ENCODE measurements around the gene KIRREL3. TPM values are rescaled to one million over a fixed set of nuclear protein-coding genes. Genes with fewer than 3 reads are reported as not detected.

KIRREL3 gene
- total RNA-seq, 1 experiment from 2014 or later = 0.44 TPM

- ChIA-PET CTCF (no interaction called here), POLR2A (ENCODE audit: unreplicated experiment) (no interaction called here)
- Histone ChIP-seq H3K9me3 (ENCODE audit: low read length) (no peaks in the 10 kb centered on the region), H3K9ac (ENCODE audit: low read length) (no peak overlapping the region), H4K20me1 (ENCODE audit: low read length) (no peaks in the 10 kb centered on the region), H3K4me2 (ENCODE audit: low read length) (no peak overlapping the region), H3K9me2 (replicated peaks; ENCODE audit: low read length) (no peaks in the 10 kb centered on the region), H3F3A (ENCODE audit: low read length, unreplicated experiment) (no peaks in the 10 kb centered on the region), H3K79me2 (ENCODE audit: low read length) (no peaks in the 10 kb centered on the region), H3K4me1 (ENCODE audit: insufficient read depth, low read length) (no peaks in the 10 kb centered on the region), H3K27ac (ENCODE audit: low read length) (no peak overlapping the region), H2AFZ (ENCODE audit: low read length) (no peak overlapping the region), H3K27me3 (ENCODE audit: low read length) (peaks cover 94% of the 10 kb centered on the region), H3K4me3 (ENCODE audit: low read length) (no peak overlapping the region), H3K36me3 (ENCODE audit: low read depth, low read length) (no peaks in the 10 kb centered on the region)
- TF ChIP-seq EZH2 (IDR thresholded peaks at IDR 0.05; ENCODE audit: low read length, unreplicated experiment) (no peak), CTCF (conservative IDR thresholded peaks at IDR 0.05; ENCODE audit: low read depth, low read length) (no peak), EZH2phosphoT487 (IDR thresholded peaks at IDR 0.05; ENCODE audit: borderline replicate concordance, low read length) (no peak)
- no TSS peak for BruUV-seq (replicated peaks)
- DNase-seq = no peak
- no peak for ATAC-seq
- intact Hi-C loops (cut with micrococcal nuclease) = no loop called here
Observed at GRCh38 chr11:126512741-126513715, 487.5 kb downstream of the KIRREL3 start.

- TF ChIP-seq EZH2 (IDR thresholded peaks at IDR 0.05; ENCODE audit: low read length, unreplicated experiment) (no peak), CTCF (conservative IDR thresholded peaks at IDR 0.05; ENCODE audit: low read depth, low read length) (no peak), EZH2phosphoT487 (IDR thresholded peaks at IDR 0.05; ENCODE audit: borderline replicate concordance, low read length) (no peak)
- no peak for DNase-seq
- no TSS peak for BruUV-seq (replicated peaks)
- no peaks in the 10 kb centered on the region for H3K79me2 ChIP-seq (ENCODE audit: low read length)
- H3F3A ChIP-seq (ENCODE audit: low read length, unreplicated experiment) = no peaks in the 10 kb centered on the region
- H3K4me1 ChIP-seq (ENCODE audit: insufficient read depth, low read length) = no peaks in the 10 kb centered on the region
- no peak overlapping the region for H3K4me2 ChIP-seq (ENCODE audit: low read length)
- no peaks in the 10 kb centered on the region for H3K9me3 ChIP-seq (ENCODE audit: low read length)
- no peak overlapping the region for H2AFZ ChIP-seq (ENCODE audit: low read length)
- H3K4me3 ChIP-seq (ENCODE audit: low read length) = no peak overlapping the region
- peaks cover 95% of the 10 kb centered on the region for H3K27me3 ChIP-seq (ENCODE audit: low read length)
- H4K20me1 ChIP-seq (ENCODE audit: low read length) = no peaks in the 10 kb centered on the region
- ATAC-seq = no peak
- no peak overlapping the region for H3K9ac ChIP-seq (ENCODE audit: low read length)
- no peak overlapping the region for H3K27ac ChIP-seq (ENCODE audit: low read length)
- intact Hi-C loops (cut with micrococcal nuclease) = no loop called here
- ChIA-PET POLR2A (ENCODE audit: unreplicated experiment) (no interaction called here), CTCF (no interaction called here)
- no peaks in the 10 kb centered on the region for H3K36me3 ChIP-seq (ENCODE audit: low read depth, low read length)
- H3K9me2 ChIP-seq (replicated peaks; ENCODE audit: low read length) = no peaks in the 10 kb centered on the region
Observed at GRCh38 chr11:126512251-126512650, 488.3 kb downstream of the KIRREL3 start.

GRCh38 chr11:126511475-126512115, 489.0 kb downstream of the KIRREL3 start:
- Histone ChIP-seq H3K27me3 (ENCODE audit: low read length) (peaks cover 93% of the 10 kb centered on the region), H3F3A (ENCODE audit: low read length, unreplicated experiment) (no peaks in the 10 kb centered on the region), H3K79me2 (ENCODE audit: low read length) (no peaks in the 10 kb centered on the region), H3K4me3 (ENCODE audit: low read length) (no peak overlapping the region), H2AFZ (ENCODE audit: low read length) (no peak overlapping the region), H3K9me3 (ENCODE audit: low read length) (no peaks in the 10 kb centered on the region), H3K27ac (ENCODE audit: low read length) (no peak overlapping the region), H3K9ac (ENCODE audit: low read length) (no peak overlapping the region), H3K4me2 (ENCODE audit: low read length) (no peak overlapping the region), H4K20me1 (ENCODE audit: low read length) (no peaks in the 10 kb centered on the region), H3K36me3 (ENCODE audit: low read depth, low read length) (no peaks in the 10 kb centered on the region), H3K4me1 (ENCODE audit: insufficient read depth, low read length) (no peaks in the 10 kb centered on the region), H3K9me2 (replicated peaks; ENCODE audit: low read length) (no peaks in the 10 kb centered on the region)
- no peak for ATAC-seq
- no TSS peak for BruUV-seq (replicated peaks)
- no peak for DNase-seq
- intact Hi-C loops (cut with micrococcal nuclease) = no loop called here
- ChIA-PET CTCF (no interaction called here), POLR2A (ENCODE audit: unreplicated experiment) (no interaction called here)
- TF ChIP-seq EZH2phosphoT487 (IDR thresholded peaks at IDR 0.05; ENCODE audit: borderline replicate concordance, low read length) (no peak), EZH2 (IDR thresholded peaks at IDR 0.05; ENCODE audit: low read length, unreplicated experiment) (no peak), CTCF (conservative IDR thresholded peaks at IDR 0.05; ENCODE audit: low read depth, low read length) (no peak)

Measured in PC-3 (cell line).